PC-3 (cell line): ENCODE measurements around the gene TBCCD1.

Source experiments
- CTCF ChIP-seq: fragments of 300-600 bp; sonication (generic); conservative IDR thresholded peaks from 2 replicates; pipeline ENCODE4 v1.5.1; 2017; ENCODE audit warnings: antibody characterized with exemption, low read depth, mild to moderate bottlenecking, low read length
- EZH2 ChIP-seq: fragments of 300-600 bp; sonication (generic); IDR thresholded peaks from one replicate; pipeline ENCODE4 v1.6.1; 2017; ENCODE audit warnings: antibody characterized with exemption, mild to moderate bottlenecking, low read length; ENCODE audit not compliant: unreplicated experiment

GRCh38 chr3:186506857-186507256 is 60.3 kb downstream of the TBCCD1 start:
- TF ChIP-seq EZH2 (no peak), CTCF (no peak)
